A549 (cell line): ENCODE data around the gene KLHDC3.

Experiments used
- BHLHE40 ChIP-seq: IDR thresholded peaks from 2 replicates; pipeline ENCODE4 v1.6.1; 2012; ENCODE audit warnings: low read depth, low read length, inconsistent platforms
- CEBPB ChIP-seq, 2 experiments: fragments of >200 bp in 1 of 2; sonication (Bioruptor Twin) in 1 of 2; formaldehyde crosslinking in 1 of 2; IDR thresholded peaks; 2 replicates each; pipeline ENCODE4 v1.6.1; 2012 to 2016
- CTCF ChIP-seq: fragments of >200 bp; sonication (Bioruptor Twin); formaldehyde crosslinking; IDR thresholded peaks from 3 replicates; pipeline ENCODE4 v1.5.1; 2016
- JUN ChIP-seq, 2 experiments: fragments of >200 bp; sonication (Bioruptor Twin); formaldehyde crosslinking; IDR thresholded peaks; 2 replicates in 1 of 2; 3 replicates in 1 of 2; pipeline ENCODE4 v1.6.1; 2016 to 2017
- POLR2A ChIP-seq: IDR thresholded peaks from 2 replicates; pipeline ENCODE4 v1.6.1; 2012; ENCODE audit warnings: mild to moderate bottlenecking, low read length
- POLR2AphosphoS2 ChIP-seq: conservative IDR thresholded peaks from 2 replicates; pipeline ENCODE4 v1.6.1; 2012; ENCODE audit warnings: low read length, improper control_type of control experiment, inconsistent platforms
- RCOR1 ChIP-seq: fragments of 150-350 bp; IDR thresholded peaks from 2 replicates; pipeline ENCODE4 v1.6.1; 2014; ENCODE audit warnings: antibody characterized with exemption, low read length, low read depth

GRCh38 chr6:43052842-43053544, 38.9 kb downstream of the KLHDC3 start:
- TF ChIP-seq CTCF, result no peak
- no peak for TF ChIP-seq CEBPB (IDR thresholded peaks at IDR 0.05)
- TF ChIP-seq BHLHE40, result no peak
- TF ChIP-seq RCOR1, result no peak
- TF ChIP-seq POLR2A, result no peak
- TF ChIP-seq JUN (IDR thresholded peaks at IDR 0.05), result no peak
- TF ChIP-seq POLR2AphosphoS2, result no peak
